A549 (cell line): ENCODE data around the gene CYP19A1. TPM values are rescaled to one million over a fixed set of nuclear protein-coding genes. Genes with fewer than 3 reads are reported as not detected.

Experiments used
- ATAC-seq, 2 experiments: fragments of 200-7000 bp in 1 of 2; fragments of >200 bp in 1 of 2; cut with Nextera tagmentation in 1 of 2; cut with Tn5 transposase in 1 of 2; 3 replicates each; pipeline versions ENCODE4 v1.8.0 to v1.9.1; 2018 to 2020; ENCODE audit warnings: mild to moderate bottlenecking in 1 of 2, moderate library complexity in 1 of 2
- CTCF ChIA-PET: fragments of 300-600 bp; sonication (Branson Sonifier 250); formaldehyde crosslinking; extraction: SDS; loops from one replicate; lab custom pipeline; 2021; ENCODE audit warnings: antibody characterized with exemption, inconsistent platforms; lab: Yijun Ruan, JAX
- POLR2A ChIA-PET: fragments of 350-600 bp; formaldehyde crosslinking; extraction: SDS; loops from one replicate; lab custom pipeline; 2021; ENCODE audit warnings: antibody characterized with exemption, inconsistent platforms; lab: Yijun Ruan, JAX
- DNase-seq, 2 experiments: peaks; one replicate each; pipeline versions ENCODE4 v3.0.0 to v3.0.0-alpha.2; 2011 to 2016; ENCODE audit warnings: low read depth in 1 of 2, low spot score in 1 of 2
- FAIRE-seq: peaks from 2 replicates; lab custom pipeline; 2011; peaks lifted over from hg19 to GRCh38; lab: Jason Lieb, UNC
- H3K27ac ChIP-seq, 2 experiments: fragments of >200 bp; sonication (Bioruptor Twin); formaldehyde crosslinking; 3 replicates each; pipeline ENCODE4 v1.5.1; 2016 to 2017
- H3K4me1 ChIP-seq: fragments of >200 bp; sonication (Bioruptor Twin); formaldehyde crosslinking; 3 replicates; pipeline ENCODE4 v1.6.1; 2016
- H3K4me2 ChIP-seq: fragments of >200 bp; sonication (Bioruptor Twin); formaldehyde crosslinking; 3 replicates; pipeline ENCODE4 v1.6.1; 2016
- H3K4me3 ChIP-seq: fragments of >200 bp; sonication (Bioruptor Twin); formaldehyde crosslinking; 3 replicates; pipeline ENCODE4 v1.5.1; 2016
- H3K9me3 ChIP-seq: fragments of >200 bp; sonication (Bioruptor Twin); formaldehyde crosslinking; 3 replicates; pipeline ENCODE4 v1.6.1; 2016
- ELK1 ChIP-seq: fragments of 150-350 bp; IDR thresholded peaks from 2 replicates; pipeline ENCODE4 v1.6.1; 2014; ENCODE audit warnings: low read depth, mild to moderate bottlenecking, low read length
- FOSB ChIP-seq: fragments of 250-450 bp; sonication (Bioruptor Pico); IDR thresholded peaks from 2 replicates; pipeline ENCODE4 v1.5.0; 2020; ENCODE audit warnings: mild to moderate bottlenecking, moderate library complexity
- FOXS1 ChIP-seq: fragments of 250-450 bp; sonication (Bioruptor Pico); IDR thresholded peaks from 2 replicates; pipeline ENCODE4 v1.5.0; 2020; ENCODE audit warnings: mild to moderate bottlenecking, moderate library complexity
- GATA3 ChIP-seq: IDR thresholded peaks from 2 replicates; pipeline ENCODE4 v1.6.1; 2012; ENCODE audit warnings: borderline replicate concordance
- HMGXB4 ChIP-seq: fragments of 250-450 bp; sonication (Bioruptor Pico); IDR thresholded peaks from 2 replicates; pipeline ENCODE4 v1.5.0; 2021; ENCODE audit warnings: mild to moderate bottlenecking, moderate library complexity, borderline replicate concordance
- HOXA7 ChIP-seq: fragments of 250-450 bp; sonication (Bioruptor Pico); IDR thresholded peaks from 2 replicates; pipeline ENCODE4 v1.5.0; 2020; ENCODE audit warnings: mild to moderate bottlenecking, moderate library complexity
- JUN ChIP-seq, 2 experiments: fragments of >200 bp; sonication (Bioruptor Twin); formaldehyde crosslinking; IDR thresholded peaks; 2 replicates in 1 of 2; 3 replicates in 1 of 2; pipeline ENCODE4 v1.6.1; 2016 to 2017
- JUNB ChIP-seq: fragments of >200 bp; sonication (Bioruptor Twin); formaldehyde crosslinking; IDR thresholded peaks from 2 replicates; pipeline ENCODE4 v1.6.1; 2016
- KDM1A ChIP-seq: fragments of 200-600 bp; sonication (generic); IDR thresholded peaks from 2 replicates; pipeline ENCODE4 v1.6.1; 2016; ENCODE audit warnings: low read depth, mild to moderate bottlenecking
- MAX ChIP-seq: IDR thresholded peaks from 2 replicates; pipeline ENCODE4 v1.6.1; 2012
- NPAS2 ChIP-seq: fragments of 250-450 bp; sonication (Bioruptor Pico); IDR thresholded peaks from 2 replicates; pipeline ENCODE4 v1.8.0; 2022; ENCODE audit warnings: mild to moderate bottlenecking, moderate library complexity, borderline replicate concordance
- NR3C1 ChIP-seq: fragments of >200 bp; sonication (Bioruptor Twin); formaldehyde crosslinking; IDR thresholded peaks from 3 replicates; pipeline ENCODE4 v1.6.1; 2017
- POLR2A ChIP-seq: IDR thresholded peaks from 2 replicates; pipeline ENCODE4 v1.6.1; 2012; ENCODE audit warnings: mild to moderate bottlenecking, low read length
- RAD21 ChIP-seq, 2 experiments: fragments of >200 bp in 1 of 2; sonication (Bioruptor Twin) in 1 of 2; formaldehyde crosslinking in 1 of 2; IDR thresholded peaks in 1 of 2; conservative IDR thresholded peaks in 1 of 2; 2 replicates in 1 of 2; 3 replicates in 1 of 2; pipeline ENCODE4 v1.6.1; 2012 to 2018; ENCODE audit warnings: inconsistent platforms in 1 of 2
- RARB ChIP-seq: fragments of 250-450 bp; sonication (Bioruptor Pico); IDR thresholded peaks from 2 replicates; pipeline ENCODE4 v1.8.0; 2021; ENCODE audit warnings: mild to moderate bottlenecking, moderate library complexity
- RCOR1 ChIP-seq: fragments of 150-350 bp; IDR thresholded peaks from 2 replicates; pipeline ENCODE4 v1.6.1; 2014; ENCODE audit warnings: antibody characterized with exemption, low read length, low read depth
- SMC3 ChIP-seq: fragments of >200 bp; sonication (Bioruptor Twin); formaldehyde crosslinking; IDR thresholded peaks from 3 replicates; pipeline ENCODE4 v1.6.1; 2018; ENCODE audit warnings: inconsistent platforms
- WGBS: methylation state at CpG from one replicate; pipeline ENCODE4 v1.1.6; 2017; ENCODE audit errors: missing lambda C conversion rate; 5-methylcytosine and 5-hydroxymethylcytosine counted together
- polyA plus RNA-seq, 4 experiments: library from polyadenylated mRNA; depleted of rRNA in 3 of 4; stranded (reverse); fragments of >200 nt; fragmentation: RNase III in 1 of 4; extraction: RNeasy Plus Mini Kit Qiagen cat#74134 plus additional on column Dnase treatment in 1 of 4; gene quantifications; 2 replicates in 3 of 4; 3 replicates in 1 of 4; pipeline ENCODE4 v1.2.3, GENCODE V29; 2011 to 2017

Gene CYP19A1
- polyA plus RNA-seq, 2 of the 4 experiments (the other 2 are of a cell fraction): 0.36 TPM; not detected in 1

DNA sequence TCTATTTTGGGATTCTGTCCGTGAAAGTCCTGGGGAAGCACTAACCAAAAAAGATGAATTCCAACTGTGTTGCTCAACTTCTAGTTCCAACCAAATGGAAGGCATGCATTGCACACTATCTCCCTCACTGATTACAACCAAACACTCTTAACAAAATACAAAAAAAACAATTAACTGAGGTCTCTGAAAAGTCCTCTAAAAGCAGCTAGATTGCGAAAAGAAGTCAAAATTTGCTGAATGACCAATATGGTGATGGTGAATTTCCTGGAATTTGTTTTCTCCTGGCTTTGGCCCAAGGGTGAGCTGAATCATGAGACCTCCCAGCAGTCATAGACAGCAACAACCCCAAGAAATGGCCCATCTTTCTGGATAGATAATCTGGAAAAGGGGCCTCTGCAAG, 28.3 kb downstream of the CYP19A1 start:
- peaks cover 18% of the 10 kb centered on the region; the same call in 2 of the 3 replicates for H3K4me1 ChIP-seq
- POLR2A ChIA-PET: no interaction called here
- FAIRE-seq (no peak), ATAC-seq (no peak), DNase-seq (no peak)
- no peak for TF ChIP-seq GATA3
- CTCF ChIA-PET: interaction anchor here (1.4 to 5.9 kb wide), 5 partner anchors 9 to 147 kb away, joined by 5 to 24 read pairs (median 7); no protein-coding TSS in a partner anchor
- 40% methylated on average over 2 of the region's 2 CpGs for WGBS
- H3K4me2 ChIP-seq: no peak overlapping the region
- H3K4me3 ChIP-seq: no peak overlapping the region
- no peaks in the 10 kb centered on the region for H3K9me3 ChIP-seq
- H3K27ac ChIP-seq: no peak overlapping the region

GRCh38 chr15:51307811-51308210, 30.6 kb downstream of the CYP19A1 start:
- FAIRE-seq (no peak), ATAC-seq (no peak), DNase-seq (no peak)
- H3K4me1 ChIP-seq: peaks cover 16% of the 10 kb centered on the region; the same call in 2 of the 3 replicates
- ChIA-PET CTCF (interaction anchor here (0.6 to 1.6 kb wide), 5 partner anchors 27 to 188 kb away, joined by 3 to 5 read pairs (median 3); no protein-coding TSS in a partner anchor), POLR2A (no interaction called here)
- H3K9me3 ChIP-seq: no peaks in the 10 kb centered on the region
- no peak overlapping the region for H3K4me3 ChIP-seq
- TF ChIP-seq JUNB (no peak), FOSB (CRISPR knock-in tag) (no peak)
- WGBS: 59% methylated on average over 3 of the region's 3 CpGs
- H3K27ac ChIP-seq: no peak overlapping the region
- H3K4me2 ChIP-seq: no peak overlapping the region

DNA sequence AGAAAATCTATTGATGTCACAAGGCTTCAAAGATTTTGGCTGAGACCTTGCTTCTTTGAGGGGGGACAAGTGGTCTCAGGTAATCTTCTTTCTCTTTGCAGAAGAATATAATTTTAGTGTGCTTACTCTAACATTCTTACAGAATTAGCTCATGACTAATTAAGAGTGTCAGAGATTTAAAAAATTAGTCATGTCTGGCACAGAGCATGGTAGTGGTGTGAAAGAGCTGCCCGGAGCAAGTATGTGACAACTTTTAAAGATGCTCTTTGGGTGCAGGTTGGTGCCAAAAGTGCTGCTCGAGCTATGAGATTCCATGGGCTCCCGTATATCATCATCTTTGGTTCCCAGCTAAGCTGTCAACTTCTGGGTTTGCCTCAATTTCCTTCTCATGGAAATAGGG, 31.1 kb downstream of the CYP19A1 start:
- WGBS: 25% methylated on average over 3 of the region's 3 CpGs
- Histone ChIP-seq H3K4me2 (no peak overlapping the region), H3K4me3 (no peak overlapping the region), H3K27ac (no peak overlapping the region), H3K9me3 (no peaks in the 10 kb centered on the region), H3K4me1 (peaks cover 11% of the 10 kb centered on the region; the same call in 2 of the 3 replicates)
- POLR2A ChIA-PET: no interaction called here
- DNase-seq (no peak), ATAC-seq (no peak), FAIRE-seq (no peak)
- CTCF ChIA-PET: interaction anchor here (0.6 to 1.6 kb wide), 4 partner anchors 26 to 188 kb away, joined by 3 to 5 read pairs (median 3); no protein-coding TSS in a partner anchor
- no peak for TF ChIP-seq KDM1A
- TF ChIP-seq HOXA7 (CRISPR knock-in tag): no peak
- TF ChIP-seq NPAS2 (CRISPR knock-in tag): no peak
- no peak for TF ChIP-seq HMGXB4 (CRISPR knock-in tag)
- no peak for TF ChIP-seq GATA3
- TF ChIP-seq RARB (CRISPR knock-in tag): no peak

GRCh38 chr15:51303462-51303980, 34.9 kb downstream of the CYP19A1 start:
- no peak for DNase-seq
- TF ChIP-seq RAD21 (conservative IDR thresholded peaks at IDR 0.05 in 1 of 2, IDR thresholded peaks at IDR 0.05 in 1 of 2) (no peak), ELK1 (no peak), MAX (no peak), RCOR1 (no peak), JUNB (no peak), JUN (IDR thresholded peaks at IDR 0.05) (no peak), SMC3 (no peak), RARB (CRISPR knock-in tag) (no peak), POLR2A (no peak), NR3C1 (no peak), FOXS1 (CRISPR knock-in tag) (no peak)
- TF ChIP-seq, all 56 proteins: peak for 0
- no peak overlapping the region for H3K4me2 ChIP-seq
- FAIRE-seq (no peak), ATAC-seq (no peak)
- WGBS: 20% methylated on average over 2 of the region's 2 CpGs
- H3K9me3 ChIP-seq: no peaks in the 10 kb centered on the region
- ChIA-PET CTCF (interaction anchor here (0.6 to 9.2 kb wide), 4 partner anchors 11 to 78 kb away, joined by 3 to 81 read pairs (median 4); no protein-coding TSS in a partner anchor), POLR2A (no interaction called here)
- H3K4me1 ChIP-seq: no peaks in the 10 kb centered on the region
- H3K4me3 ChIP-seq: no peak overlapping the region
- no peak overlapping the region for H3K27ac ChIP-seq
